Measurements from ENCODE around the gene MADD.

MADD gene

DNA sequence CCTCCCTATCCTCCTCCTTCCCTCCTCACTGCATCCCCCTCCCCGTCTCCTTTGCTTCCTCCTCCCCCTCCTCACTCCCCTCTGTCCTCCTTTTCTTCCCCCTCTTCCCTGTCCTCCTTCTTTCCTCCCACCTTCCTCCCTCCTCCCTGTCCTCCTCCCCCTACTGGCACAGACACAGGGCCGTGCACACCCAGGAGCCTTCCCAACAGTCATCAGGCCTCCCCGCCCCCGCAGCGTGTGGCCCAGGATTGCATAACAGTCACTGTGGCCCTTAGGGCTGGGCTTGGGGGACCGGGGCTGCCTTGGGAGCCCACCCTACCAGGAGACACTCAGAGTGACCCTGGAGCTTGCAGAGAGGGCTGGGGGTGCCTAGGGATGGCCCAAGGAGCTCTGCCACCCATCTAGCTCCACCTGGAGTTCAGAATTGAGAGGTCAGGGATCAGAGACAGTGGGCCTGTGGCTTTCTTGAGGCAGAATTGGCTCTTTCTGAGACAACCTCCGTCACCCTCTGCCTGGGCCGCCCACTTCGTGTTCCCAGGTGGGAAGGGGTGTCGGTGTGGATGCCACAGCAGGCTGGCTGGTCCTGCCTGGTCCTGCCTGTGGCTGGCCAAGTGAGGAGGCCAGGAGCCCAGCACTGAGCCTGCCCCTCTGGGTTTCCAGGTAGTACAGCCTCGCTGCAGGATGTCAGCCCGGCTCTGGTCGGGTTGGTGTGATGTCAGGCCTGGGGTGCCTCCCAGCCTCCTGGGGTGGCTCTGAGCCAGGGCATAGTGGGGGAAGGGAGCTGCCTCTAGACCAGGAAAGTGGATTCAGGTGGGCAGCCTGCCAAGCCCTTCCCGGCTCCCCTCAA is 106.8 kb downstream of the MADD start:
- DNase-seq (ENCODE audit: low read depth) = no peak
- H3K4me3 ChIP-seq (ENCODE audit: low read depth, low read length) = peak overlapping the region; percentile 82

DNA sequence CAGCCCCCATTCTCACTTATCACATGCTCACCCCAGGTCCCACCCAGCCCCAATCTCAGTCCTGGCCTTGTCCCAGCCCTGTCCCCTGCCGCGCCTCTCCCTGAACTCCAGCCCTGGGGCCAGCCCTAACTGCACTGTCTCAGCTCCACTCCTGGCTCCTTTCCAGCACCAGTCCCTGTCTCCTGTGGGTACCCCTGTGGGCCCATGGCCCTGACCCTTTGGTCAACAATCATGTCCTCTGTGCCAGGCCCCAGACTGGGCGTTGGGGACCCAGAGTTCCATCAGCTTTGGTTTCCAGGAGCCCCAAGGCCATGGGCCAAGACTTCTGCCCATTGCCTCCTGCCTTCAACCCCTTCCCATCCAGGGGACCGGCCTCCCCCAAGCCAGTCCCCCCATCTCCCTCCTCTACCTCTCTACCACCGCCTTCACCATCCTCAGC is 107.7 kb downstream of the MADD start:
- no peak for DNase-seq (ENCODE audit: low read depth)
- H3K4me3 ChIP-seq (ENCODE audit: low read depth, low read length) = peak overlapping the region; percentile 82
- TF ChIP-seq, protein P1, sequence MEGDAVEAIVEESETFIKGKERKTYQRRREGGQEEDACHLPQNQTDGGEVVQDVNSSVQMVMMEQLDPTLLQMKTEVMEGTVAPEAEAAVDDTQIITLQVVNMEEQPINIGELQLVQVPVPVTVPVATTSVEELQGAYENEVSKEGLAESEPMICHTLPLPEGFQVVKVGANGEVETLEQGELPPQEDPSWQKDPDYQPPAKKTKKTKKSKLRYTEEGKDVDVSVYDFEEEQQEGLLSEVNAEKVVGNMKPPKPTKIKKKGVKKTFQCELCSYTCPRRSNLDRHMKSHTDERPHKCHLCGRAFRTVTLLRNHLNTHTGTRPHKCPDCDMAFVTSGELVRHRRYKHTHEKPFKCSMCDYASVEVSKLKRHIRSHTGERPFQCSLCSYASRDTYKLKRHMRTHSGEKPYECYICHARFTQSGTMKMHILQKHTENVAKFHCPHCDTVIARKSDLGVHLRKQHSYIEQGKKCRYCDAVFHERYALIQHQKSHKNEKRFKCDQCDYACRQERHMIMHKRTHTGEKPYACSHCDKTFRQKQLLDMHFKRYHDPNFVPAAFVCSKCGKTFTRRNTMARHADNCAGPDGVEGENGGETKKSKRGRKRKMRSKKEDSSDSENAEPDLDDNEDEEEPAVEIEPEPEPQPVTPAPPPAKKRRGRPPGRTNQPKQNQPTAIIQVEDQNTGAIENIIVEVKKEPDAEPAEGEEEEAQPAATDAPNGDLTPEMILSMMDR (IDR thresholded peaks at IDR 0.05; ENCODE audit: low read depth, low read length, missing control alignments) = no peak

More for the DNA sequence above, 106.8 kb downstream of the MADD start:
- TF ChIP-seq, protein P1 (IDR thresholded peaks at IDR 0.05; ENCODE audit: low read depth, low read length, missing control alignments) = peak; percentile 10

DNA sequence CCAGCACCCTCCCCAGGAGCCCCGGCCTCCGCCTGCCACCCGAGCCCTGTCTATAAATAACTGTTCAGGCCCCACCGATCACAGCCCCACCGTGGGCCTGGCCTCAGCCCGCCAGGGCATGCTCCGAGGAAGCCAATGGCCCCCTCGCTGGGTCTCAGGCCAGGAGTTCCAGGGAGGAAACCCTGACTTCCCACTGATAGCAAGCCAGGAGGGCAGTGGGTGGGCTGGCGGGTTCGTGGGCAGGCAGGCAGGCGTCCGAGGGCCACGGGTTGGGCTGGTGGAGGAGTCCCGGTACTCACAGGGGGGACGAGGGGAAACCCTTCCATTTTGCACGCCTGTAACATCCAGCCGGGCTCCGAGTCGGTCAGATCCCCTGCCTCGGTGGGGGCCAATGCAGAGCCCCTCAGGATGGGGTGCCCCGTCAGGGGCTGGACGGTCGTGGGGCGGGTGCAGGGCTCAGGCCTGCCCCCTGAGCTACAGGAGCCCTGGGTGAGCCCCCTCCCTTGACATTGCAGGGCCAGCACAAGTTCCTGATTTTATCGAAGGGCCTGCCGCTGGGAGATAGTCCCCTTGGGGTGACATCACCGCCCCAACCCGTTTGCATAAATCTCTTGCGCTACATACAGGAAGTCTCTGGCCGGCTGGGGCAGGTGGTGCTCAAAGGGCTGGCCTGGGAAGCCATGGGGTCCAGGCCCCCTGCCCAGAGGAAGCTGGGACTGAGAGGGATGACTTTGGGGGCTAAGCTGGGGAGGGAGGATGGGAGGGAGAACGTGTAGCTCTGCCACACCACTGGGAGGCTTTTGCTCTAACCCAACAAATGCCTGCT is 108.3 kb downstream of the MADD start, which contains the start of gene SPI1:
SPI1 (minus strand) TSS at position 538 of the 826 bp plus-strand sequence; CDS start at position 344, 194 bp downstream.
- H3K4me3 ChIP-seq (ENCODE audit: low read depth, low read length) = peak within 1 kb of the TSS; percentile 82
- TF ChIP-seq, protein P1 (IDR thresholded peaks at IDR 0.05; ENCODE audit: low read depth, low read length, missing control alignments) = no peak
- peak; percentile 62 for DNase-seq (ENCODE audit: low read depth)

DNA sequence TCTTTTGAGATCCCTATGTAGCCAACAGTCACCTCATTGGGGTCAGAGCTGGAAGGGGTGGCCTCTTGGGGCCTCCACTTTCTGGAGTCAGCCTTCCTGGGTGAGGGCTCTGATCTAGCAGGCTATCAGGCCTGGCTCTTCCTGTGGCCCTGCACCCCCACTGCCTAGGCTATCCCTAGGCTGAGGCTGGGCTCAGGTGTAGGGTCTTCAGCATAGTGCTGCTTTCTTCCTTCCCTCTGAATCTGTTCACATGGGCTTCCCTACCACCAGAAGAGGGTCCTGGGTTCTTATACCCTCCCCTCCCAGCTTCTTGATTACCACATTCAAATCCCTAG is 108.9 kb downstream of the MADD start:
- H3K4me3 ChIP-seq (ENCODE audit: low read depth, low read length) = peak overlapping the region; percentile 82
- no peak for DNase-seq (ENCODE audit: low read depth)
- TF ChIP-seq, protein P1 (IDR thresholded peaks at IDR 0.05; ENCODE audit: low read depth, low read length, missing control alignments) = no peak

DNA sequence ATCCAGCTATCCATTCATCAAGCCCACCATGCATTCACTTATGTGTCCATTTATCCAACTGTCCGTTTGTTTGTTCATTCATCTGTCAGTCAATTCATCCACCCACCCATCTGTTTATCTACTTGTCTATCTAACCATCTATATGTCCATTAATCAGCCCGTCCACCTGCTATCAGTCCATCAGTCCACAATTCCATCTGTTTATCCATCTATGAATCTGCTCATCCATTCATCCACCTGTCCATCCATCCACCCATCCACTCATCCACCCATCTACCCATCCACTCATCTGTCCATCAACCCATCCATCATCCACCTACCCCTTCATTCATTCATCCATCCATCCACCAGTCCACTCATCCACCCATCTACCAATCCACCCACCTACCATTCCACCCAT is 109.4 kb downstream of the MADD start:
- no peak overlapping the region for H3K4me3 ChIP-seq (ENCODE audit: low read depth, low read length)
- DNase-seq (ENCODE audit: low read depth) = no peak
- TF ChIP-seq, protein P1 (IDR thresholded peaks at IDR 0.05; ENCODE audit: low read depth, low read length, missing control alignments) = no peak

Measured in GM12864 (cell line).